GM19239 (cell line): ENCODE results near the gene IGLL1.

ENCODE experiments used
- DNase-seq: peaks from one replicate; pipeline ENCODE4 v3.0.0; 2011; ENCODE audit warnings: low spot score; ENCODE audit not compliant: insufficient read length
- FAIRE-seq: peaks from 2 replicates; lab custom pipeline; 2011; peaks lifted over from hg19 to GRCh38; lab: Jason Lieb, UNC

The IGLL1 gene

DNA sequence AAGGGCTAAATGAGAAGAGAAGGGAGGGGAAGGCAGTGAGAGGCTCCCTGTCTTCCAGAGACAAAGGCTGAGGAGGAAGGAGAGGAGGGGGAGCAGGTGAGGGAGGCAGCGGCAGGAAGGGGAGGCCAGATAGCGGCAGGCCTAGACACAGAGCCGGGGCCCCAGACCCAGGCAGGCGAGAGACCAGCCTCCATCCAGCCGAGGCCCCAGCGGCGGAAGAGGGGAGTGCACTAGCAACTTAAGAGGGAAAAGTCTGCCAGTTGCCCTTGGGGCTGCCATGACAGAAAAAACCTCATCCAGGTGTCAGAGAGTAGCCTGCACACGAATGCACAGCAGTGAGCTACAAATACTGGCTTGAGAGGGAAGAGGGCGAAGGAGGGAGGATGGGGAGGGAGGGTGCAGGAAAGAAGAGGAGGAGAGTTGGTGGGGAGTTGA is 46.7 kb downstream of the IGLL1 start:
- FAIRE-seq = no peak
- no peak for DNase-seq

DNA sequence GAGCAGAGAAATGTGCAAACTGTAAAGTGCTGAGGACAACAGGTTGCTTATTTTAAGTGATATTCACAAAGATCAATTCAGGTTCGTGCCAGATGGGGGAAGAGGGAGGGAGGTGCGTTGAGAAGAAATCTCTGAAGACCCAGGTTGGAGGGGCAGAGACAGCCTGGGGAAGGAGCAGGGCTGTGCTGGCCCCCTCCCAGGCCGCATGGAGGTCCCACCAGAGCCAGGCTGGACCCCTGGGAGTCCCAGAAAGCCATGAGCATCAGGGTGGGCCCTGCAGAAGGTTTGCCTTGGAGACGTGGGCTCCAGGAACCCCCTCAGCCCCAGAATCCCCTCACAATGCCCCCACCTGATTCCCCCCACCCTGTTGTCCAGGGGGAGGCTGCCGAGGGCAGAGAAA is 47.4 kb downstream of the IGLL1 start:
- FAIRE-seq (no peak), DNase-seq (no peak)

GRCh38 chr22:23531966-23532705 is 48.0 kb downstream of the IGLL1 start:
- DNase-seq (no peak), FAIRE-seq (no peak)

- no peak for FAIRE-seq
Observed at GRCh38 chr22:23531283-23531956, 48.7 kb downstream of the IGLL1 start.

GRCh38 chr22:23530766-23531282 is 49.3 kb downstream of the IGLL1 start:
- no peak for FAIRE-seq
- no peak for DNase-seq

More at GRCh38 chr22:23531283-23531956, 48.7 kb downstream of the IGLL1 start:
- DNase-seq = no peak

DNA sequence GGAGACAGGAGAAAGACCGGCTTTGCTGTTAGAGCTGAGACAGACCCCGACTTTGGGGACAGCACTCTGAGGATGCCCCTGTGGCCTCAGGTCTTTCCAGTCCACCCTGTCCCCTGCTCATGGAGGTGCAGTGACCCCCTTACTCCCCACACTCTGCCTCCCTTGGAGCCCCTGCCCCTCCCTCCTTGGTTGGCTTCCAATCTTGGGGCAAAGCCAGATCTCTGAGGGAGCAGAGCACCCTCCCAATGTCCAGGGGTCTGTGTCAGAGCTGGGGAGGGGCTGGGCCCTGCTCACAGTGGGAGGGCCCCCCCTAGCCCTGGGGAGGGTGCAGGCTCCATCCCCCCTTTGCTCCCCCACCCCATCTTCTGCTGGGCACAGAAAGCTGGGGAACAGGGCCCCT is 50.0 kb downstream of the IGLL1 start:
- no peak for FAIRE-seq

DNA sequence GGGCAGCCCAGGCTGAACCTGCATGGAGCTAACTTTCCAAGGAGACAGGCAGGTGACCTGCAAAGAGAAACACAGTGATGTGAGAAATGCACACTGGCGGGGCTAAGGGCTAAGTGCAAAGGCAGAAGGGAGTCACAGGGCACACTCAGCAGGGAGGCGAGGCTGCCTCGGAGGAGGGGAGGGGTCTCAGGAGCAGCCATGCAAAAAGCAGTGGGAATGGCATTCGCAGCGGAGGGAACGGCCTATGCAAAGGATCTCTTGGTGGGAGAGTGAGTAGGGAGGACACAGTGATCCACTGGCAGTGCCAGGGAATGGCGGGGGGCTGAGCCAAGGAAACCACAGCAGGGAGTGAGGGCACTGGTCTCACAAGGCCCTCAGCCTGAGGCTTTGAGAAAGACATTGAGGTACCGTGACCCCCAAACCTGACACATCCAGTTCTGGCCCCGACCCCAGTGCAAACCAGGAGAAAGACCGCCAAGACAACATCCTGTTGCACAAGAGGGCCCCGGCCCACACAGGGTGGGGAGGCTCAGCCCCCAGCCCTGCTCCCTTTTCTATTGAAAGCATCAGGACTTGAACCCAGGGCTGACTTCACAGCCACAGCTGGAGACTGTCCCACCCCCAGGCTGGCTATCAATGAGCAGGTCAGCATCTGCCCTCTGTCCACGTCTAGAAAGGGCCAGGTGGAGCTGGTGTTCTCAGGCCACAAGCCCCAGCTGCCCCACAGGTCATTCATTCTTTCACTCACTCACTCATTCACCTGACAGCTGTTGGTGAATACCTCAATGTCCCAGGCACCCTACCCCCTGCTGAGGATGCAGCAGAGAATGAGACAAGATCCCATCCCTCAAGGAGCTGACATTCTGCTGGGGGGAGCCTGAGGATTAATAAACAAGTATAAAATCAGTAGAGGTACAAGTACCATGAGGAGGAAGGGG is 50.7 kb downstream of the IGLL1 start:
- no peak for FAIRE-seq
- no peak for DNase-seq

More for the DNA sequence above, 50.0 kb downstream of the IGLL1 start:
- no peak for DNase-seq

DNA sequence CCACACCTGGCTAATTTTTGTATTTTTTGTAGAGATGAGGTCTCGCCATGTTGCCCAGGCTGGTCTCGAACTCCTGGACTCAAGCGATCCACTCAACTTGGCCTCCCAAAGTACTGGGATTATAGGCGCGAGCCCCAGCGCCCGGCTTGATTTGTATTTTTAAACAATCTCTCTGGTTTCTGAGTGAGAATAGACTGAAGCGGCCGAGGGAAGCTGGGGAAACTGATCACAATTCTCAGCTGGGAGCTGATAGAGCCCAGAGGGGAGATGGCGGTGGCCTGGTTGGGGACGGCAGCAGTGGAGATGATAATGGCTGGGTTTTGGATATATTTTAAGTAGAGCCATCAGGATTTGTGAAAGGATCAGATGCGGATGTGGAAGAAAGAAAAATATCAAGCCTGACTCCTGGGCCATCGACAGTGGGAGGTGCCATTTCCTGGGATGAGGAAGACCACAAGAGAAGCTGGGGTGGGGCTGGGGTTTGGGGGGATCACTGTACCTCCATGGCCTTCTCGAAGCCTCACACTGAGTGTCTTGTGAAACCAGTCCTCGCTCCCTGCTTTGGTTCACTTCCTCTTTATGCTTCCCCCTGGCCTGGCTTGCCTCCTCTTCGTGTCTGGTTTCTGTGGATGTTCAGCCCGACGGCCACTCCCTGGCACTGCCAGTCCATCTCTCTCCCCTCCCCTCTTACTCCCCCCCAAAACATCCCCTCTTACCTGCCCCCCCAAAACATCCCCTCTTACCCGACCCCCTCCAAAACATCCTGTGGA is 51.9 kb downstream of the IGLL1 start:
- peak; percentile 42 for DNase-seq
- FAIRE-seq = no peak

DNA sequence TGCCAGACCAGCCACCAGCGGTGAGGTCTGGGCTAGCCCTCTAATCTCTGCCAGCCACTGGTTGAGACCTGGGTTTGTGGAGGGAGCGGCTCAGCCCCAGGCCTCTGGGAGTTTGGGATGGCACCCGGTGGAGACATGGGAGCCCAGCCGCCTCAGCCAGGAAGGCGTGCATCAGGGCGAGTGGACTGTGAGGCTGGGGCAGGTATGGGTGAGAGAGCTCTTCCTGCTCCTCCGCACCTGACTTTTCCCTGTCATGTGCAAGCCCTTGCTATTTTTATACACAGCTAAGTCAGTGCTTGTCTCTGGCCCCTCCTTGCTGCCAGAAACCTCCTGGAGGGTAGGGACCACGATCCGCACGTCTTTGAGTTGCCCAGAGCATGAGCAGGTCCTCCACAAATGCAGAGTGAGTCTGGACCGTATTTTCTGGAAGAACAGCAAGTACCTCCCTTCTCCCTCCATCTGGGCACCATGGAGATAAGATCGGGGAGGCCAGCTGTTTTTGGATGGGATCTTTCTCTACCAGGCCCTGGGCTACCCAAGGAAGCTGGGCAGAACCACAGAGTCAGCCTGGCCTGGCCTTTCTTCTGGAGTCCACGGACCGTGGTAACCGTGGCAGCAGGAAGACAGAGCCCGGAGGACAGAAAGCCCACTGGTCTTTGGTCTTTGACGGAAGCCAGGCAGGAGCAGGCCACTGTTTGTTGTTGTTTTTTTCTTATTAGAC is 53.3 kb downstream of the IGLL1 start:
- FAIRE-seq (no peak), DNase-seq (no peak)

DNA sequence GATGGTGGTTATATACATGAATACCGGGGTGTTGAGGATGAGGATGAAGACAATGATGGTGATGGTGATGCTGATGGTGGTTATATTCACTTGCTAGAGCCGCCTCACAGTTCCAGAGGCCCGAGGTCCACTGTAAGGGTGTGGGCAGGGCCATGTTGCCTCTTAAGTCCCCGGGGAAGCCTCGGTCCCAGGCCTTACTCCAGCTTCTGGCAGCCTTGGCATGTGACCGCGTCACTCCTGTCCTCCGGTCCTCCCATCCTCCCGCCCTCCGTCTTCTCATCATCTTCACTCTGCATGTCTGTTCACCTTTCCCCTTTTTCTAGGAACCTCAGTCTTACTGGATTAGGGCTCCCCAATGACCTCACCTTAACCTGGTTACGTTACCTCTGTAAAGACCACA is 54.6 kb downstream of the IGLL1 start:
- DNase-seq = no peak
- FAIRE-seq = no peak

GRCh38 chr22:23524226-23524625 is 55.9 kb downstream of the IGLL1 start:
- no peak for DNase-seq
- no peak for FAIRE-seq

DNA sequence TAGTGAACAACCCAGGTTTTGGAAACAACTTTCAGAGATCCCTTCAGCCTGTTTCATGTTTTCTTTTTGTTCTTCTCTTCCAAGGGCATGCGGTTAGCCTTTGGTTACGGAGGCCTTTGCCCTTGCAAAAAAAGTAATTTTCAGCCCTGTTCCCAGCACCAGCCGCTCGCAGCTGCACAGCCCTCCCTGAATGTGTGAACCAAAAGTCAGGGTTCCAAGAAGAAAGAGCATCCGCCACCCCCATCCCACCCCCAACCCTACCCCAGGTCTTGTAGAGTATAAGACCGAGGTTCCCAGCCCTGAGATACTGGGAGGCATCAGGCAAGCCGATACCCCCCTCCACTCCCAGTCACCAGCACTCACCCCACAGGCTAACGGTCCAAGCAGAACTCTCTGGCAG is 56.4 kb downstream of the IGLL1 start:
- no peak for FAIRE-seq
- DNase-seq = no peak
